ENCODE measurements around the gene SPSB2.

DNA sequence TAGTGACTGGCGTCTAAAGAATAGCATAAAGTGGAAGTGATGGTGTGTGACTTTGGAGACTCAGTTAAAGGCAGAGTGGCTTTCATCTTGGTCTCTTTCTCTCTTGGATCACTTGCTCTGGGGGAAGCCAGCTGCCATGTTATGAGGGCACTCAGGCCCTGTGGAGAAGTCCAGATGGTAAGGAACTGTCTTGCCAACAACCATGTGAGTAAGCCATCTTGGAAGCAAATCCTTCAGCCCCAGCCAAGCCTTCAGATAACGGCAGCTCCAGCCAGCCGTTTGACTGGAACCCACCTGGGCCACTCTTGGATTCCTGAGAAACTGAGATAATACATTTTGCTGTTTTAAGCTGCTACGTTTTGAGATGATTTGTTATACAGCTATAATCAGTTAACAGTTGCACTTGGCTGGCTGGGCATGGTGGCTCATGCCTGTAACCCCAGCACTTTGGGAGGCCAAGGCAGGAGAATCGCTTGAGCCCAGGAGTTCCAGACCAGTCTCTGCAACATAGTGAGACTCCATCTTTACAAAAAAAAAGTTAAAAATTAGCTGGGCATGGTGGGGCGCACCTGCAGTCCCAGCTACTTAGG is 23.8 kb upstream of the SPSB2 start:
- TF ChIP-seq GATA2 (IDR thresholded peaks at IDR 0.05; ENCODE audit: low read depth, low read length) (no peak), GATA3 (IDR thresholded peaks at IDR 0.05; ENCODE audit: low read depth, low read length) (no peak)
